Mucosa of gallbladder (tissue), 1 donor: ENCODE data around the gene ZNF697. TPM values are rescaled to one million over a fixed set of nuclear protein-coding genes. Genes with fewer than 3 reads are reported as not detected.
A peak's percentile ranks its signal among the peaks of the same experiment; 100 is the strongest.
"Not testable (repeated sequence)": the region's sequence is repeated elsewhere in the genome, so short reads cannot be mapped to it uniquely, and the experiment has no call there.

Source experiments
- DNase-seq: peaks from one replicate; pipeline ENCODE4 v3.0.0-alpha.2; 2020; ENCODE audit warnings: low spot score
- total RNA-seq: library from RNA; stranded (reverse); gene quantifications from one replicate; pipeline ENCODE4 v1.2.1, GENCODE V29; 2021
- donor health status: DM: no; HTN: no; CAD: no.

ZNF697 gene
- total RNA-seq, 1 donor from 2014 or later = 2.9 TPM

- DNase-seq = peak; percentile 79
Observed at GRCh38 chr1:119631433-119632102, 16.5 kb downstream of the ZNF697 start.

- no peak for DNase-seq
Observed at GRCh38 chr1:119631086-119631432, 17.0 kb downstream of the ZNF697 start.

- no peak for DNase-seq
Observed at GRCh38 chr1:119626841-119627240, 21.2 kb downstream of the ZNF697 start.

GRCh38 chr1:119626011-119626545 is 22.0 kb downstream of the ZNF697 start:
- no peak for DNase-seq

GRCh38 chr1:119623678-119624077 is 24.4 kb downstream of the ZNF697 start:
- DNase-seq = no peak

GRCh38 chr1:119623193-119623515 is 24.9 kb downstream of the ZNF697 start:
- DNase-seq = no peak

GRCh38 chr1:119622311-119623192 is 25.5 kb downstream of the ZNF697 start:
- DNase-seq = no peak

- DNase-seq = no peak
Observed at GRCh38 chr1:119621705-119622104, 26.4 kb downstream of the ZNF697 start.

- DNase-seq = no peak
Observed at GRCh38 chr1:119617751-119618691, 30.0 kb downstream of the ZNF697 start.

GRCh38 chr1:119616748-119617147 is 31.3 kb downstream of the ZNF697 start:
- DNase-seq = not testable (repeated sequence)

GRCh38 chr1:119615100-119615499 is 33.0 kb downstream of the ZNF697 start:
- not testable (repeated sequence) for DNase-seq

GRCh38 chr1:119613769-119614720 is 34.0 kb downstream of the ZNF697 start:
- peak; percentile 85 for DNase-seq

- DNase-seq = peak; percentile 67
Observed at GRCh38 chr1:119611701-119612113, 36.4 kb downstream of the ZNF697 start.

GRCh38 chr1:119608816-119609215 is 39.2 kb downstream of the ZNF697 start:
- DNase-seq = not testable (repeated sequence)

- DNase-seq = not testable (repeated sequence)
Observed at GRCh38 chr1:119607087-119607807, 40.8 kb downstream of the ZNF697 start.

- DNase-seq = no peak
Observed at GRCh38 chr1:119606394-119606793, 41.7 kb downstream of the ZNF697 start.

GRCh38 chr1:119605686-119606085 is 42.4 kb downstream of the ZNF697 start:
- DNase-seq = no peak

- DNase-seq = not testable (repeated sequence)
Observed at GRCh38 chr1:119605080-119605479, 43.0 kb downstream of the ZNF697 start.

- no peak for DNase-seq
Observed at GRCh38 chr1:119603695-119604094, 44.4 kb downstream of the ZNF697 start.

- not testable (repeated sequence) for DNase-seq
Observed at GRCh38 chr1:119603241-119603640, 44.8 kb downstream of the ZNF697 start.
